Measurements from ENCODE around the gene ADRM1.

ADRM1 gene

DNA sequence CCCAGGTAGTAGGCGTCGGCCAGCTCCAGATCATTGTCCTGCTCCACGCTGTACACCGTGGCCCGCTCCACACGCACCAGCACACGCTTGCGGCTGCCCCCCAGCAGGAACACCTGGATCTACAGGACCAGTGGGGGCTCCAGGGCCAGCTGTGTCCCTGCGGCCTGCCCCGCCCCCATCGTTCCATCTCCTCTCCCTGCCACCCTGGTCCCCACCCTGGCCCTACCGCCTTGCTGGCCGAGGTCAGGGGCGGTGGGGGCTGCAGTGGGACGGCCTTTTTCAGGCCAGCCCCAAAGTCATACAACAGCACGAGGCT, 9.8 kb downstream of the ADRM1 start:
- H4K20me1 ChIP-seq (ENCODE audit: control insufficient read depth, insufficient read depth, low read depth, low read length): no peaks in the 10 kb centered on the region
- H3K79me2 ChIP-seq (ENCODE audit: control insufficient read depth, low read length): no peaks in the 10 kb centered on the region
- H3F3A ChIP-seq (ENCODE audit: control insufficient read depth, insufficient read depth): 0 out of 2 replicates have a peak, but pooled peaks cover 4% of the 10 kb centered on the region
- no peaks in the 10 kb centered on the region for H3K9me2 ChIP-seq (replicated peaks; ENCODE audit: control insufficient read depth, low read length)
- TF ChIP-seq, protein P1, sequence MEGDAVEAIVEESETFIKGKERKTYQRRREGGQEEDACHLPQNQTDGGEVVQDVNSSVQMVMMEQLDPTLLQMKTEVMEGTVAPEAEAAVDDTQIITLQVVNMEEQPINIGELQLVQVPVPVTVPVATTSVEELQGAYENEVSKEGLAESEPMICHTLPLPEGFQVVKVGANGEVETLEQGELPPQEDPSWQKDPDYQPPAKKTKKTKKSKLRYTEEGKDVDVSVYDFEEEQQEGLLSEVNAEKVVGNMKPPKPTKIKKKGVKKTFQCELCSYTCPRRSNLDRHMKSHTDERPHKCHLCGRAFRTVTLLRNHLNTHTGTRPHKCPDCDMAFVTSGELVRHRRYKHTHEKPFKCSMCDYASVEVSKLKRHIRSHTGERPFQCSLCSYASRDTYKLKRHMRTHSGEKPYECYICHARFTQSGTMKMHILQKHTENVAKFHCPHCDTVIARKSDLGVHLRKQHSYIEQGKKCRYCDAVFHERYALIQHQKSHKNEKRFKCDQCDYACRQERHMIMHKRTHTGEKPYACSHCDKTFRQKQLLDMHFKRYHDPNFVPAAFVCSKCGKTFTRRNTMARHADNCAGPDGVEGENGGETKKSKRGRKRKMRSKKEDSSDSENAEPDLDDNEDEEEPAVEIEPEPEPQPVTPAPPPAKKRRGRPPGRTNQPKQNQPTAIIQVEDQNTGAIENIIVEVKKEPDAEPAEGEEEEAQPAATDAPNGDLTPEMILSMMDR (IDR thresholded peaks at IDR 0.05; ENCODE audit: low read depth, low read length, poor library complexity, severe bottlenecking): no peak
- no peak for TF ChIP-seq EZH2phosphoT487 (IDR thresholded peaks at IDR 0.05; ENCODE audit: borderline replicate concordance, low read length)
- peaks cover 38% of the 10 kb centered on the region for H3K36me3 ChIP-seq (ENCODE audit: control insufficient read depth, low read length)
- no peaks in the 10 kb centered on the region for H3K27me3 ChIP-seq (ENCODE audit: control insufficient read depth, low read length)
- H3K4me3 ChIP-seq (ENCODE audit: low read length): no peak overlapping the region
- no peaks in the 10 kb centered on the region for H3K4me1 ChIP-seq (ENCODE audit: control insufficient read depth, low read length)
- H3K27ac ChIP-seq (ENCODE audit: low read depth, low read length): no peak overlapping the region
- H3K9me3 ChIP-seq (ENCODE audit: control insufficient read depth, insufficient read depth, low read length): no peaks in the 10 kb centered on the region
- no peak overlapping the region for H3K4me2 ChIP-seq (ENCODE audit: low read length)

DNA sequence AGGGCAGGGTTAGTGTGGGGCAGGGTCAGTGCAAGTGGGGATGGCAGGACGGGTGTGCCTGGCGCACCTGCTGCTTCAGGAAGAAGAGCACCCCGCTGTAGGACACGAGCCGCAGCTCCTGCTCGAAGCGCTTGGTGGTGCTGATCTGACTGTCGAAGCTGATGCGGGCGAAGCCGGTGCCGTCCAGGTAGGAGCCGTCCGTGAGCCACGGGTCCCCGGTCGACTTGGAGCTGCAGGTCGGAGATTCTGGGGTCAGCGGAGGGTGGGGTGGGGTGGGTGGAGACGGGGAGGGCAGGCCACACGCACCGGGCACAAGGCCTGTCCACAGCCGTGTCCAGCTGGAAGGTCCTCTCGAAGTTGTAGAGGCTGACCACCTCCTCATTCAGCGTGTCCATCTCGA, 10.2 kb downstream of the ADRM1 start:
- no peaks in the 10 kb centered on the region for H3K4me1 ChIP-seq (ENCODE audit: control insufficient read depth, low read length)
- H3K4me2 ChIP-seq (ENCODE audit: low read length): no peak overlapping the region
- no peaks in the 10 kb centered on the region for H3K27me3 ChIP-seq (ENCODE audit: control insufficient read depth, low read length)
- no peak overlapping the region for H3K4me3 ChIP-seq (ENCODE audit: low read length)
- no peaks in the 10 kb centered on the region for H3K9me2 ChIP-seq (replicated peaks; ENCODE audit: control insufficient read depth, low read length)
- no peaks in the 10 kb centered on the region for H3K79me2 ChIP-seq (ENCODE audit: control insufficient read depth, low read length)
- 0 out of 2 replicates have a peak, but pooled peaks cover 4% of the 10 kb centered on the region for H3F3A ChIP-seq (ENCODE audit: control insufficient read depth, insufficient read depth)
- H3K27ac ChIP-seq (ENCODE audit: low read depth, low read length): no peak overlapping the region
- TF ChIP-seq EZH2phosphoT487 (IDR thresholded peaks at IDR 0.05; ENCODE audit: borderline replicate concordance, low read length): no peak
- peaks cover 34% of the 10 kb centered on the region for H3K36me3 ChIP-seq (ENCODE audit: control insufficient read depth, low read length)
- no peaks in the 10 kb centered on the region for H4K20me1 ChIP-seq (ENCODE audit: control insufficient read depth, insufficient read depth, low read depth, low read length)
- H3K9me3 ChIP-seq (ENCODE audit: control insufficient read depth, insufficient read depth, low read length): no peaks in the 10 kb centered on the region

- H3K9me3 ChIP-seq (ENCODE audit: control insufficient read depth, insufficient read depth, low read length): no peaks in the 10 kb centered on the region
- TF ChIP-seq EZH2phosphoT487 (IDR thresholded peaks at IDR 0.05; ENCODE audit: borderline replicate concordance, low read length): no peak
- TF ChIP-seq, protein P1 (IDR thresholded peaks at IDR 0.05; ENCODE audit: low read depth, low read length, poor library complexity, severe bottlenecking): no peak
- 0 out of 2 replicates have a peak, but pooled peaks cover 3% of the 10 kb centered on the region for H3F3A ChIP-seq (ENCODE audit: control insufficient read depth, insufficient read depth)
- peaks cover 27% of the 10 kb centered on the region for H3K36me3 ChIP-seq (ENCODE audit: control insufficient read depth, low read length)
- H3K79me2 ChIP-seq (ENCODE audit: control insufficient read depth, low read length): no peaks in the 10 kb centered on the region
- H3K27ac ChIP-seq (ENCODE audit: low read depth, low read length): no peak overlapping the region
- H3K4me3 ChIP-seq (ENCODE audit: low read length): no peak overlapping the region
- no peaks in the 10 kb centered on the region for H4K20me1 ChIP-seq (ENCODE audit: control insufficient read depth, insufficient read depth, low read depth, low read length)
- H3K9me2 ChIP-seq (replicated peaks; ENCODE audit: control insufficient read depth, low read length): no peaks in the 10 kb centered on the region
- H3K4me2 ChIP-seq (ENCODE audit: low read length): no peak overlapping the region
- no peaks in the 10 kb centered on the region for H3K4me1 ChIP-seq (ENCODE audit: control insufficient read depth, low read length)
- H3K27me3 ChIP-seq (ENCODE audit: control insufficient read depth, low read length): no peaks in the 10 kb centered on the region
These were observed 10.9 kb downstream of the ADRM1 start for GRCh38 chr20:62313460-62314338.

DNA sequence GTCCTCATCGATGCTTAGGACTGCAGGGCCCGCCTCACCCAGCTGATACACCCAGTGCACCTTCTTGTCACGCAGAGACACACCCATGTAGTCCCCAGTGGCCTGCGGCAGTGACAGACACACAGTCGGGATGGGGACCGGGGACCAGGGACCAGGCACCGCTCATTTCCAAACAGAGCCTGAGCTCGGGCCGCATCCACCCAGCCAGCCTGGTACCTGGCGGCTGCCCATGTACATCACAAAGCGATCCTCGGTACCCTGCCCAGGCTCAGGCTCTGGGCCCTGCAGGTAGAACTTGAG, 11.5 kb downstream of the ADRM1 start:
- Histone ChIP-seq H3K27me3 (ENCODE audit: control insufficient read depth, low read length) (no peaks in the 10 kb centered on the region), H3K79me2 (ENCODE audit: control insufficient read depth, low read length) (no peaks in the 10 kb centered on the region), H3F3A (ENCODE audit: control insufficient read depth, insufficient read depth) (no peaks in the 10 kb centered on the region), H3K4me1 (ENCODE audit: control insufficient read depth, low read length) (no peaks in the 10 kb centered on the region), H3K4me2 (ENCODE audit: low read length) (no peak overlapping the region), H3K27ac (ENCODE audit: low read depth, low read length) (no peak overlapping the region), H3K9me2 (replicated peaks; ENCODE audit: control insufficient read depth, low read length) (no peaks in the 10 kb centered on the region), H3K9me3 (ENCODE audit: control insufficient read depth, insufficient read depth, low read length) (no peaks in the 10 kb centered on the region), H3K4me3 (ENCODE audit: low read length) (no peak overlapping the region), H3K36me3 (ENCODE audit: control insufficient read depth, low read length) (peaks cover 21% of the 10 kb centered on the region), H4K20me1 (ENCODE audit: control insufficient read depth, insufficient read depth, low read depth, low read length) (no peaks in the 10 kb centered on the region)
- TF ChIP-seq EZH2phosphoT487 (IDR thresholded peaks at IDR 0.05; ENCODE audit: borderline replicate concordance, low read length): no peak
- TF ChIP-seq, protein P1 (IDR thresholded peaks at IDR 0.05; ENCODE audit: low read depth, low read length, poor library complexity, severe bottlenecking): no peak

Data from DOHH2 (cell line).